PC-3 (cell line): ENCODE results near the gene OR5K3.

Experiments
- CTCF ChIP-seq: fragments of 300-600 bp; sonication (generic); conservative IDR thresholded peaks from 2 replicates; pipeline ENCODE4 v1.5.1; 2017; ENCODE audit warnings: antibody characterized with exemption, low read depth, mild to moderate bottlenecking, low read length
- EZH2 ChIP-seq: fragments of 300-600 bp; sonication (generic); IDR thresholded peaks from one replicate; pipeline ENCODE4 v1.6.1; 2017; ENCODE audit warnings: antibody characterized with exemption, mild to moderate bottlenecking, low read length; ENCODE audit not compliant: unreplicated experiment
- EZH2phosphoT487 ChIP-seq: fragments of 300-600 bp; sonication (generic); IDR thresholded peaks from 2 replicates; pipeline ENCODE4 v1.6.1; 2018; ENCODE audit warnings: mild to moderate bottlenecking, antibody characterized with exemption, low read length, borderline replicate concordance

- TF ChIP-seq CTCF (no peak), EZH2 (no peak), EZH2phosphoT487 (no peak)
Observed at GRCh38 chr3:98376631-98377030, 13.8 kb upstream of the OR5K3 start.
